Measurements from ENCODE around the gene RFX2.
"Not testable (repeated sequence)": the region's sequence is repeated elsewhere in the genome, so short reads cannot be mapped to it uniquely, and the experiment has no call there.

The RFX2 gene

DNA sequence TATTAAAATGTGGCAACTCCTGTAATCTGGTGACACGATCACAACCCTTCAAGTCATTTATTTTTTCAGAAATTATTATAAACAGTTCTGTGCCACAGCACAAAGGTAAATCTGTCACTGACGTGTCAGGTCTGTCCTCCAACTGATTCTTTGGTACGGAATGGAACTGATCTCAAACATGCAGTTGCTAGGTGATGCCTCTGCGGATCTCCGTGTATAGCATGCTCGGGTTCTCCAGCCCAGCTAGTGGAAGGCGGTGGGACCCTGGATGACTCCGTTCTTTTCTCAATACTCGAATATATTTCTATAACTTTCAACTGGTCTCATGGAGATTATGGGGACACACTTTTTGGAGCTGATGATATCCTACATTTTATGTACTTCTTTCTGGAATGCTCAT, 143.4 kb downstream of the RFX2 start:
- DNase-seq = no peak

DNA sequence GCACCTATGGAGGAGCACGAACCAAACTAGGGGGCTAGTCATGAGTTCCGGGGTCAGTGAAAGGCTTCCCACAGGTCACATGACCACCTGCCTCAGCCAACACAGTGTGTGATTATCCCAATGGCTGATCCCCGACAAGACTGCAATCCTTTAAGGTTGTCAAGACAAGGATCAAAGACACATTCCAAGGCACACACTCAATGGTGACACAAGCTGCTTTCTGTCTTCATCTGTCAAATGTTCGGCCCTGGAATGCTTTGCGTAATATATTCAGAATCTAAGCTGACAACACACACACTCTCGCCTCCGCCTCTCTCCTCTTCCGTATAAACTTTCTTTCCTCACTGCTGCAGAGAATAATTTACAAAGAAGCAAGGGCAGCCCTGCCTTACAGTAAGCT, 144.1 kb downstream of the RFX2 start:
- DNase-seq = no peak

GRCh38 chr19:5964816-5965565, 145.3 kb downstream of the RFX2 start:
- no peak for DNase-seq

GRCh38 chr19:5963855-5964254, 146.4 kb downstream of the RFX2 start:
- no peak for DNase-seq

GRCh38 chr19:5963259-5963658, 147.0 kb downstream of the RFX2 start:
- DNase-seq = not testable (repeated sequence)

- DNase-seq = peak; percentile 62
These were observed 148.0 kb downstream of the RFX2 start for GRCh38 chr19:5961969-5962945.

- not testable (repeated sequence) for DNase-seq
These were observed 148.7 kb downstream of the RFX2 start for GRCh38 chr19:5961641-5961968.

- no peak for DNase-seq
These were observed 150.0 kb downstream of the RFX2 start for GRCh38 chr19:5960005-5961001.

DNA sequence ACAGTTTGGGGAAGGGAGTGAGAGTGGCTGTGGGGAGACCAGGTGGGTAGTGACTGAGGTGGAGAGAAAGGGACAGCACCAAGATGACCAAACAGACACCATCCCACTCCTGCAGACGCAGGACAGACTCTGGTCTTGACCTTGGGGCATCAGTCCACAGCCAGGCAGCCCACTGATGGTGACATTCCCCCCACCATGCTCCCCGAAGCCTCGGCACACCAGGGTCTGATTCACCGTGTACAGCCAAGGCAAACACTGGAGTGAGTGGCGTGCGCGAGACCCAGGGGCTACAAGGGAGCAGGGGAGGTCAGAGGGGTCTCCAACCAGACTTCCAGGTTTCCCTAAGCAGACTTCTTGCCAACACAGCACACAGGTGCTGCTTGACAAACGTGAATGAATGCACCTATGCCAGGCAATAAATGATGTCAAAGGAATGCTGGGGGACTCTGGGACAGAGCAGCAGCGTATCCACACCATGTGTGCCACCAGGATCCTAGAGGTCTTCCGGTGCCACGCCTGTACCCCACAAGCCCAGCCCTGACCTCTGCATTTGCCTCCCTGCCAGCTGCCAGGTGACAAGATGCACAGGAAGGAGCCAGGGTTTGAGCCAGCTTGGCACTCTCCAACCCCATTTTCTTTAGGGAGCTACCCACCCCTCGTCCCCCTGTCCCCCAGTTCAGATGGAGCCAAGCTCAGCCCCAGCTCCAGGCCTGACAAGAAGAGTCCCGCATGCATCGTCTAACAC, 150.9 kb downstream of the RFX2 start:
- DNase-seq = no peak

- no peak for DNase-seq
These were observed 151.5 kb downstream of the RFX2 start for GRCh38 chr19:5958851-5959122.

DNA sequence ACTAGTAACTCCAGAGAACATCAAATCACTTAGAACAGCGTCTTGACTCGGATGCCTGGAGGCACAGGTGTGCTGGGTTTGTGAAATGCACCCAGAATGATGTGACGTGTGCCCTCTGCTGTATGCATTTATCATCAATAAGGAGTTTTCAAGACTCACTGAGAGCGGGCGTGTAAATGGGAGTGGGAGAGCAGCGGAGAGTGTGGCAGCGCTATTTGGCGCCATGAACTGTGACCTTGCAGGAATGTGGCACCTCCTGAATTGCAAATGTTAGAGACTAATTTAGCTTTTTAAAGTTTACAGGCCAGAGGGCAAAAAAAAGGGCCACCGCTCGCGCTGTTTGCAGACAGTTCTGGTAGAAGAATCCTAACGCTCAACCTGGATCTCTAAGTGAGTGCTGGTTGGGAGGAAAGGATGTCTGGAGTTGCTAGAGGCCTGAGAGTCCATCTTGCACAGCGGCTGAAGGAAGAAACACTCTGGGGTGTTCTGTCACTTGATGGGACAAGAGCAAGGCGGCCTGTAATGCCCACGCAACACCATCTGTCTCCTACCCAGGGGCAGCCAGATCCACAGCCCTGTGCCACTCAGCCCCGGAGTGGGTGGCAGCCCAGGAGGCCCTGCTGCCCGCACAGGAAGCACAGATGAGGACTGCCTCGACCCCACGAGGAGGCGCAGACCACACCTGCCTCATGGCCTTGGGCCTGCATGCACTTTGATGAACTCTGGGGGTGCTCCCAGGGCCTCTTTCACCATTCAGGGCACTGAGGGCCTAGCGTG, 152.0 kb downstream of the RFX2 start:
- DNase-seq = no peak

- DNase-seq = no peak
These were observed 153.1 kb downstream of the RFX2 start for GRCh38 chr19:5957170-5957569.

GRCh38 chr19:5956728-5957127, 153.6 kb downstream of the RFX2 start:
- no peak for DNase-seq

- DNase-seq = no peak
These were observed 154.0 kb downstream of the RFX2 start for GRCh38 chr19:5956323-5956722.

DNA sequence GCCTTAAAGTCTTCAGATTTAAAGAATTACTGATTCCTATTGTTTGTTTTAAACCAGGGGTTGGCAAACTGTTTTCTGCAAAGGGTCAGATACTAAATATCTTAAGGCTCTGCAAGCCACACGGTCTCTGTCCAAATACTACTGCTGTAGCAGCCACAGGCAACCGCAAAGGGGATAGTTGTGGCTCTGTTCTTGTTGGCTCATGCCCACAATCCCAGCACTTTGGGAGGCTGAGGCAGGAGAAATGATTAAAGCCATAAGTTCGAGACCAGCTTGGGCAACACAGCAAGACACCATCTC, 154.7 kb downstream of the RFX2 start:
- DNase-seq = no peak

DNA sequence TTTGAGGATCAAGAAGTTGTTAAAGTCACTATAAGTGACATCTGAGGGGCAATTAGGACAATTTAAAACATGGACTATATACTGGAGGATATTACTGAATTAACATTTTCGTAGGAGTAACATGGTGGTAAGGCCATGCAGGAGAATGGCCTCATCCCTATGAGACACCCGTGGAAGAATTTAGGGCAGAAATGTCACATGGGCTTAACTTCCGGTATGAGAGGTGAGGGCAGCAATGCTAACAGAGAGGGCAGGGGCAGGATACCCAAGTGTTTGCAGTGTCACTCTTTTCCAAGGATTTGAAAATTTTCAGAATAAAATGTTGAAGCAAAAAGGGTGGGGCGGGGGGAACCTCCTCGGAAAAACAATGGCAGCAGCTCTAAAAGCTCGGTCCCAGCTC, 156.0 kb downstream of the RFX2 start:
- no peak for DNase-seq

- DNase-seq = peak; percentile 46
These were observed 156.6 kb downstream of the RFX2 start for GRCh38 chr19:5953680-5954213.

GRCh38 chr19:5953030-5953589, 157.2 kb downstream of the RFX2 start:
- no peak for DNase-seq

DNA sequence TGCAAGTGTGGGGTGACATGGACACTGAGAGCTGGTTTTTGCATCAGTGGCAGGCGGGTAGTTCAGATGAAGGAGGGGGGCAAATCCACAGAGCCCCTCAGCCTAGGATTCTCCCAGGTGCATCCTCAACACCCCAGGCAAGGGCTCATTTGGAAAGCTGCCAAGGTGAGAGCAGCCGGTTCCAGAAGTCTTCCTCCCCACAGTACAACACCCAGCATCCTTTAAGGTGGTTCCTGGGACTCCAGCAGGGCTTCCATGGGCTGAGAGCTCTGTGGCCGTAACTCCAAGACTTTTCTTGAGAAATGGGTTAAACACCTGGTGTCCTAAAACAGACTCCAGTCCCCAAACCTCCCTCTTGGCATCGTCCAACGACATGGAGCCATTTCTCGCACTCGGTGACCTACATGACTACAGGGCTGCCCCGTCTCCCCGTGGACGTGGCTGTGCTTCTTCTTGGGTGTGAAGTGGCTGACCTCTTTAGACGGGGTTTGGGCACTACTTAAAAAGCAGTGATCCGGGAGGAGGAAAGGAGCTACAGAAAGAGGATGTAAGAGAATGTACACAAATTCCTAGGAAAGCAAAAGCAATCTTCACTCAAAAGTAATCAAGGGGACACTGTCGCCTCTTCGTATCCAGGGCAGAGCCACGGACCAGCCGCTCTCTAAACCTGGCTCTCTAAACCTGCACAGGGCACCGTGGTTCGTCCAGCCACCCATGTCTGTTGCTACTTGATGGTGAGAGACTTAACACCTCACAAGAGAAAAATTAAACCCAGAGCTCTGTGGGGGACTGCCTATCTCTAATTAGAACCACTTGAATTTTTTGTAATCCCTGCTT, 157.9 kb downstream of the RFX2 start:
- no peak for DNase-seq

DNA sequence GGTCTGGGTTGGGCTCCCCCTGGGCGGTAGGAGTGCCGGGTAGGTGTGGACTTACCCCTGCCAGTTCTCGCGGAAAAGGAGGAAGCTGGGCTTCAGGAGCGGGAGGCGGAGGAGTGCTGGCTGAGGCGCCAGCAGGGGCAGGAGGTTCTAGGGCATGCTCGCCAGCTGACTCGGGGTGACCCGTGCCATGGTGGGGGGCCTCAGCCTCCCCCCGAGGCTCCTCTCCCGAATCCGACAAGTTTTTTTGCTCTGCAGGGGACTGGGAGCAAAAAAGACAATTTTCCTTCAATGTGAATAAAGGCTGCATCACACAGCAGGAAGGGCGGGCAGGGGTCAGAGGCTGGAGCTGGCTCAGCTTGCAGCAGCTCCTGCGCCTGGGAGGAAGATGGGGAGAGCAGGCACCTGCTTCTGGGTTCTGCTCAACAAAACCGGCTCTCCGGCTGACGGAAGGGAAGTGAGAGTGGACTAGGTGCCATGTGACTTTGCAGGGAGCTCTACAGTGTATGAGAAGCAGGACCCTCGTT, 158.9 kb downstream of the RFX2 start:
- DNase-seq = no peak

Measured in stimulated activated CD4-positive, alpha-beta T cell treated with anti-CD3 and anti-CD28 coated beads, Interleukin-4, amount 100 ng/mL, for 24 hours (primary cell).